NT2/D1 (cell line): Measurements from ENCODE around the gene MYO7B.

Source experiments
- DNase-seq: peaks from one replicate; pipeline ENCODE4 v3.0.0-alpha.2; 2011; ENCODE audit warnings: low read depth, low spot score
- H3K27me3 ChIP-seq: 2 replicates; pipeline ENCODE4 v1.6.0; 2011; ENCODE audit warnings: mild to moderate bottlenecking; ENCODE audit not compliant: insufficient read length, insufficient read depth
- H3K36me3 ChIP-seq: 2 replicates; pipeline ENCODE4 v1.6.1; 2011; ENCODE audit warnings: mild to moderate bottlenecking, low read length, mixed read lengths; ENCODE audit not compliant: insufficient read depth, insufficient read length
- H3K4me1 ChIP-seq: 2 replicates; pipeline ENCODE4 v1.5.1; 2011; ENCODE audit not compliant: insufficient read depth, insufficient read length
- H3K4me3 ChIP-seq: 2 replicates; pipeline ENCODE4 v1.5.1; 2011; ENCODE audit warnings: low read depth; ENCODE audit not compliant: insufficient read length
- H3K9ac ChIP-seq: 2 replicates; pipeline ENCODE4 v1.6.0; 2011; ENCODE audit warnings: low read depth; ENCODE audit not compliant: insufficient read length
- H3K9me3 ChIP-seq: 2 replicates; pipeline ENCODE4 v1.5.1; 2011; ENCODE audit warnings: mild to moderate bottlenecking, low read length; ENCODE audit not compliant: insufficient read depth
- SUZ12 ChIP-seq: IDR thresholded peaks from 2 replicates; pipeline ENCODE4 v1.6.1; 2011; ENCODE audit not compliant: insufficient read length, insufficient read depth; ENCODE audit errors: extremely low read depth
- YY1 ChIP-seq: IDR thresholded peaks from 2 replicates; pipeline ENCODE4 v1.6.1; 2011; ENCODE audit not compliant: insufficient read length, insufficient read depth
- ZNF274 ChIP-seq: IDR thresholded peaks from 2 replicates; pipeline ENCODE4 v1.6.1; 2011; ENCODE audit warnings: mild to moderate bottlenecking, low read depth, low read length

The MYO7B gene

GRCh38 chr2:127535422-127535901 lies at the start of gene MYO7B:
TSS of gene MYO7B (plus strand) at chr2:127535683. CDS start at chr2:127559723, 24,040 bp downstream.
- no peak within 1 kb of the TSS for H3K4me3 ChIP-seq
- H3K4me1 ChIP-seq: no peaks in the 10 kb centered on the region
- no peaks in the 10 kb centered on the region for H3K27me3 ChIP-seq
- no peak within 1 kb of the TSS for H3K9ac ChIP-seq
- no peak for DNase-seq
- H3K9me3 ChIP-seq: 0 out of 2 replicates have a peak, but pooled peaks cover under 1% of the 10 kb centered on the region
- no peaks in the 10 kb centered on the region for H3K36me3 ChIP-seq
- no peak for TF ChIP-seq SUZ12
- no peak for TF ChIP-seq ZNF274
- no peak for TF ChIP-seq YY1

DNA sequence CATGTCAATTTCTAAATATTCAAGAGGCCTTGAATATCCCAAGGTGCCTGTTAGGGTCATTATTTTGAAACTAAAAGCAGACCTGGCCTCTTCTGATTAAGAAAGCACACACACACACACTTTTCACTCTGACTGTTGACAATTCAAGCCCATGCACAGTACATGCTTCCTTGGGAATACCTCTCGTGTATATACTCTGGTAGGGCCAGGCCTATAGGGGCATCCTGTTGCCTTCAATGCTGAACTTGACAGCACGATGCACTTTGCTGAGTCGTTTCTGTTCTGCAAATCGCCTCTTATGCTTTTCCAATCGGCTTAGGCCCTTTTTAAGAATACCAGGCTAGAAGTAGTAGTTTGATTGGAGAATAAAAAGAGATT lies 49.8 kb upstream of the MYO7B start:
- Histone ChIP-seq H3K9me3 (no peaks in the 10 kb centered on the region), H3K9ac (no peak overlapping the region), H3K27me3 (no peaks in the 10 kb centered on the region), H3K4me1 (no peaks in the 10 kb centered on the region), H3K4me3 (no peak overlapping the region), H3K36me3 (peaks cover 89% of the 10 kb centered on the region)
- TF ChIP-seq YY1 (no peak), ZNF274 (no peak), SUZ12 (no peak)
- DNase-seq: no peak

- Histone ChIP-seq H3K27me3 (no peaks in the 10 kb centered on the region), H3K4me1 (no peaks in the 10 kb centered on the region), H3K9me3 (no peaks in the 10 kb centered on the region), H3K4me3 (no peak overlapping the region), H3K9ac (no peak overlapping the region), H3K36me3 (peaks cover 91% of the 10 kb centered on the region)
- DNase-seq: no peak
- TF ChIP-seq YY1 (no peak), SUZ12 (no peak), ZNF274 (no peak)
Measured at GRCh38 chr2:127486247-127487058, 49.0 kb upstream of the MYO7B start.

- H3K9me3 ChIP-seq: no peaks in the 10 kb centered on the region
- H3K27me3 ChIP-seq: no peaks in the 10 kb centered on the region
- no peak for TF ChIP-seq YY1
- TF ChIP-seq SUZ12: no peak
- TF ChIP-seq ZNF274: no peak
- H3K4me1 ChIP-seq: no peaks in the 10 kb centered on the region
- peaks cover 97% of the 10 kb centered on the region for H3K36me3 ChIP-seq
- no peak for DNase-seq
- no peak overlapping the region for H3K4me3 ChIP-seq
- H3K9ac ChIP-seq: no peak overlapping the region
Measured at GRCh38 chr2:127490283-127490682, 45.2 kb upstream of the MYO7B start.

GRCh38 chr2:127498386-127498785 lies 37.1 kb upstream of the MYO7B start:
- H3K27me3 ChIP-seq: no peaks in the 10 kb centered on the region
- no peak overlapping the region for H3K4me3 ChIP-seq
- no peak for TF ChIP-seq SUZ12
- no peak for TF ChIP-seq YY1
- no peak for TF ChIP-seq ZNF274
- peaks cover 91% of the 10 kb centered on the region for H3K36me3 ChIP-seq
- no peak overlapping the region for H3K9ac ChIP-seq
- no peaks in the 10 kb centered on the region for H3K9me3 ChIP-seq
- no peaks in the 10 kb centered on the region for H3K4me1 ChIP-seq
- no peak for DNase-seq

DNA sequence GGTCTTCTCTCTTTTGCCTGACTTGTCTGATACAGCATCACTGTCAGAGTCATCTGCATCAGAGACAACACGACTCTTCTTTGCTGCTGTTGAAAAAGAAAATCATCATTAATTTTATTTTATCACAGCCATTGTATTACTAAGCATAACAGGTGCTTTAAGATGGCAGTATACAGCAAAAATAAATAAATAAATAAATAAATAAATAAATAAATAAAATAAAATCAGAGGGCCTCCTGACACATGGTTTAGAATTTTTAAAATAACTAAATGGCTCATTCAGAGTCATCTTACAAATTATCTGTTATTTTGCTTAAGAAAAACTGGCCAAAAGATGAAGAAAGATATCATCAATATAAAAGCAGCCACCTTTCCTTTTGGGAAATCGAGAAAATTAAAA lies 32.0 kb upstream of the MYO7B start:
- Histone ChIP-seq H3K27me3 (no peaks in the 10 kb centered on the region), H3K9me3 (no peaks in the 10 kb centered on the region), H3K4me1 (peaks cover 2% of the 10 kb centered on the region), H3K36me3 (peaks cover 77% of the 10 kb centered on the region), H3K4me3 (no peak overlapping the region), H3K9ac (no peak overlapping the region)
- no peak for DNase-seq
- no peak for TF ChIP-seq SUZ12

DNA sequence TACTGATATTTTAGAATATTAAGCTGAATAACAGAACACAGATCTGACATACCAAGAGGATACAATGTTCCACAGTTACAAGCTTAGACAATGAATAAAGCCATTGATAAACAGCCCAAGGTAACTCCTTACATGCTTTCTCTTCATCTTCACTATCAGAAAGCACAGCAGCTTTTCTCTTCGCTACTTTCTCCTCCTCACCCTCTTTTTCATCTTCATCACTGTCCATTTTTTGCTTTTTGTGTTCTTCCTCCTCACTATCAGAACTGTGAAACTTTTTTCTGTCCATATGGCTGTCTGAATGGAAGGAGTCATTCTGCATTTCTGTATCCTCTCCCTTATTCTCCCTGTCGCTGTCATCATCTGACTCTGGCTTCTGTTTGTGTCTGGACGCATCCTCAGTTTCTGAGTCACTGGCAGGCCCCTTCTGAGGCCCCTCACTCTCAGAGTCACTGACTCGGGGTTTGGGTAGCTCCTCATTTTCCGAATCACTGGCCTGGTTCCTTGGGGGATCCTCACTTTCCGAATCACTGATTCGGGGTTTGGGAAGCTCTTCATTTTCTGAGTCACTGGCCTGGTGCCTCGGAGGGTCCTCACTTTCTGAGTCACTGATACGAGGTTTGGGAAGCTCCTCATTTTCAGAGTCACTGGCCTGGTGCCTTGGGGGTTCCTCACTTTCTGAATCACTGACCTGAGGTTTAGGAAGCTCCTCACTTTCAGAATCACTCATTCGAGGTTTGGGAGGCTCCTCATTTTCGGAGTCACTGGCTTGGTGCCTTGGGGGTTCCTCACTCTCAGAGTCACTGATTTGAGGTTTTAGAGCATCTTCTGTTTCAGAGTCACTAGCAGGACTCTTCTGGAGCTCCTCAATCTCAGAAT lies 30.7 kb upstream of the MYO7B start:
- H3K36me3 ChIP-seq: peaks cover 67% of the 10 kb centered on the region
- peaks cover 2% of the 10 kb centered on the region for H3K4me1 ChIP-seq
- H3K27me3 ChIP-seq: no peaks in the 10 kb centered on the region
- TF ChIP-seq SUZ12 (no peak), ZNF274 (no peak), YY1 (no peak)
- H3K4me3 ChIP-seq: no peak overlapping the region
- H3K9ac ChIP-seq: no peak overlapping the region
- DNase-seq: no peak
- H3K9me3 ChIP-seq: no peaks in the 10 kb centered on the region
